Activated CD8-positive, alpha-beta memory T cell treated with anti-CD3 and anti-CD28 coated beads for 36 hours (primary cell): ENCODE data around the gene MRPS12. TPM values are rescaled to one million over a fixed set of nuclear protein-coding genes. Genes with fewer than 3 reads are reported as not detected.

Experiments
- CTCF ChIA-PET: fragments of 350-600 bp; sonication (Branson Sonifier 250); formaldehyde crosslinking; loops from one replicate; lab custom pipeline; 2021; ENCODE audit warnings: antibody characterized with exemption; lab: Charles Lee
- POLR2A ChIA-PET: fragments of 350-600 bp; sonication (Branson Sonifier 250); formaldehyde crosslinking; loops from one replicate; lab custom pipeline; 2021; ENCODE audit warnings: antibody characterized with exemption; lab: Charles Lee
- total RNA-seq, 2 experiments: library from RNA; stranded (reverse); gene quantifications; one replicate each; pipeline ENCODE4 v1.2.3, GENCODE V29; 2021

MRPS12 gene
- total RNA-seq, 2 experiments from 2014 or later, result 113 to 121 TPM

GRCh38 chr19:38907227-38907626 is 23.5 kb upstream of the MRPS12 start:
- POLR2A ChIA-PET, result no interaction called here
- CTCF ChIA-PET, result interaction anchor here (4.0 kb wide), 1 partner anchor 23 kb away, joined by 13 read pairs; the partner anchor contains the start of genes MRPS12 and SARS2

- ChIA-PET CTCF (interaction anchor here (4.0 kb wide), 1 partner anchor 22 kb away, joined by 13 read pairs; the partner anchor contains the start of genes MRPS12 and SARS2), POLR2A (no interaction called here)
These were observed 23.1 kb upstream of the MRPS12 start for GRCh38 chr19:38907670-38908069.

- POLR2A ChIA-PET, result no interaction called here
These were observed 21.8 kb upstream of the MRPS12 start for GRCh38 chr19:38908911-38909310.

GRCh38 chr19:38910488-38910887 is 20.3 kb upstream of the MRPS12 start:
- ChIA-PET CTCF (interaction anchor here (4.0 kb wide), 1 partner anchor 19 kb away, joined by 13 read pairs; the partner anchor contains the start of genes MRPS12 and SARS2), POLR2A (no interaction called here)

More at GRCh38 chr19:38908911-38909310, 21.8 kb upstream of the MRPS12 start:
- CTCF ChIA-PET, result interaction anchor here (4.0 kb wide), 1 partner anchor 21 kb away, joined by 13 read pairs; the partner anchor contains the start of genes MRPS12 and SARS2

GRCh38 chr19:38911388-38912001 is 19.2 kb upstream of the MRPS12 start:
- CTCF ChIA-PET, result interaction anchor here (1.2 kb wide), 1 partner anchor 24 kb away, joined by 5 read pairs; no protein-coding TSS in a partner anchor
- POLR2A ChIA-PET, result no interaction called here

- POLR2A ChIA-PET, result interaction anchor here (0.6 kb wide), 1 partner anchor 209 kb away, joined by 7 read pairs; no protein-coding TSS in a partner anchor
- CTCF ChIA-PET, result interaction anchor here (0.9 to 1.2 kb wide), 3 partner anchors 12 to 42 kb away, joined by 3 to 5 read pairs (median 3); no protein-coding TSS in a partner anchor
These were observed 17.9 kb upstream of the MRPS12 start for GRCh38 chr19:38912600-38913514.

GRCh38 chr19:38913958-38914357 is 16.8 kb upstream of the MRPS12 start:
- CTCF ChIA-PET, result interaction anchor here (0.7 to 1.0 kb wide), 2 partner anchors 13 to 152 kb away, joined by 3 to 6 read pairs; no protein-coding TSS in a partner anchor
- POLR2A ChIA-PET, result interaction anchor here (0.5 to 0.7 kb wide), 3 partner anchors 8 to 26 kb away, joined by 3 to 10 read pairs (median 5); no protein-coding TSS in a partner anchor

- POLR2A ChIA-PET, result no interaction called here
- CTCF ChIA-PET, result no interaction called here
These were observed 15.1 kb upstream of the MRPS12 start for GRCh38 chr19:38915329-38916321.

GRCh38 chr19:38917516-38917915 is 13.2 kb upstream of the MRPS12 start:
- ChIA-PET POLR2A (no interaction called here), CTCF (interaction anchor here (1.8 kb wide), 1 partner anchor 13 kb away, joined by 4 read pairs; the partner anchor contains the start of genes MRPS12 and SARS2)

- CTCF ChIA-PET, result interaction anchor here (1.8 kb wide), 1 partner anchor 12 kb away, joined by 4 read pairs; the partner anchor contains the start of genes MRPS12 and SARS2
- POLR2A ChIA-PET, result no interaction called here
These were observed 12.7 kb upstream of the MRPS12 start for GRCh38 chr19:38917921-38918491.

- POLR2A ChIA-PET, result no interaction called here
- CTCF ChIA-PET, result interaction anchor here (1.8 kb wide), 1 partner anchor 12 kb away, joined by 4 read pairs; the partner anchor contains the start of genes MRPS12 and SARS2
These were observed 12.2 kb upstream of the MRPS12 start for GRCh38 chr19:38918526-38918925.

GRCh38 chr19:38919837-38920601 is 10.7 kb upstream of the MRPS12 start:
- CTCF ChIA-PET, result no interaction called here
- POLR2A ChIA-PET, result no interaction called here

GRCh38 chr19:38920602-38921419 is 9.9 kb upstream of the MRPS12 start:
- POLR2A ChIA-PET, result no interaction called here

GRCh38 chr19:38921420-38922274 is 9.1 kb upstream of the MRPS12 start:
- POLR2A ChIA-PET, result no interaction called here
- CTCF ChIA-PET, result no interaction called here

More at GRCh38 chr19:38920602-38921419, 9.9 kb upstream of the MRPS12 start:
- CTCF ChIA-PET, result no interaction called here

GRCh38 chr19:38922482-38922881 is 8.3 kb upstream of the MRPS12 start:
- CTCF ChIA-PET, result no interaction called here
- POLR2A ChIA-PET, result no interaction called here
